GM12878 (cell line): ENCODE measurements around the gene TXN2.

Experiments used
- BMI1 ChIP-seq: fragments of 450-650 bp; IDR thresholded peaks from 2 replicates; pipeline ENCODE4 v1.6.1; 2016; ENCODE audit warnings: mild to moderate bottlenecking, moderate library complexity, borderline replicate concordance
- CTCF ChIP-seq, 3 experiments: IDR thresholded peaks in 2 of 3; conservative IDR thresholded peaks in 1 of 3; 2 replicates each; pipeline ENCODE4 v1.5.1; 2011; ENCODE audit warnings: low read depth in 3 of 3, low read length in 3 of 3, mild to moderate bottlenecking in 3 of 3, control low read depth in 2 of 3, moderate library complexity in 2 of 3, inconsistent platforms in 1 of 3, mixed read lengths in 1 of 3; ENCODE audit not compliant: control insufficient read depth in 2 of 3, insufficient read depth in 1 of 3; ENCODE audit errors: extremely low read depth in 1 of 3
- E2F4 ChIP-seq: IDR thresholded peaks from 2 replicates; pipeline ENCODE4 v1.6.1; 2012; ENCODE audit warnings: low read depth, low read length, improper control_type of control experiment
- EP300 ChIP-seq, 2 experiments: fragments of 150-350 bp in 1 of 2; IDR thresholded peaks; 2 replicates each; pipeline ENCODE4 v1.6.1; 2011 to 2012; ENCODE audit warnings: low read depth in 2 of 2, low read length in 2 of 2, borderline replicate concordance in 1 of 2, improper control_type of control experiment in 1 of 2, inconsistent platforms in 1 of 2; ENCODE audit not compliant: control insufficient read depth in 1 of 2
- EZH2 ChIP-seq: IDR thresholded peaks from 2 replicates; pipeline ENCODE4 v1.6.1; 2012; ENCODE audit warnings: low read depth, mild to moderate bottlenecking, control low read depth, inconsistent platforms, low read length, borderline replicate concordance; ENCODE audit not compliant: control insufficient read depth
- KDM1A ChIP-seq: fragments of 200-600 bp; sonication (generic); IDR thresholded peaks from 2 replicates; pipeline ENCODE4 v1.6.1; 2016; ENCODE audit warnings: borderline replicate concordance
- NFYB ChIP-seq: IDR thresholded peaks from 2 replicates; pipeline ENCODE4 v1.6.1; 2011; ENCODE audit warnings: low read depth, mild to moderate bottlenecking, low read length, improper control_type of control experiment, moderate library complexity; ENCODE audit not compliant: insufficient read depth
- POLR2A ChIP-seq: IDR thresholded peaks from 2 replicates; pipeline ENCODE4 v1.6.1; 2011; ENCODE audit warnings: low read depth, mild to moderate bottlenecking, low read length
- POLR2AphosphoS2 ChIP-seq: IDR thresholded peaks from 2 replicates; pipeline ENCODE4 v1.6.1; 2011; ENCODE audit warnings: low read depth, mild to moderate bottlenecking, low read length, improper control_type of control experiment, moderate library complexity
- RBBP5 ChIP-seq: fragments of 200-600 bp; sonication (generic); conservative IDR thresholded peaks from 2 replicates; pipeline ENCODE4 v1.6.1; 2016
- SP1 ChIP-seq: IDR thresholded peaks from one replicate; pipeline ENCODE4 v1.6.1; 2011; ENCODE audit warnings: low read depth, low read length
- TAF1 ChIP-seq: IDR thresholded peaks from 2 replicates; pipeline ENCODE4 v1.6.1; 2011; ENCODE audit warnings: mild to moderate bottlenecking, low read depth, low read length, borderline replicate concordance
- TF ChIP-seq, protein P1 (sequence below): fragments of 450-650 bp; IDR thresholded peaks from 2 replicates; pipeline ENCODE4 v1.6.1; 2018; ENCODE audit warnings: borderline replicate concordance, mild to moderate bottlenecking; ENCODE audit not compliant: partially characterized antibody
- TF ChIP-seq, protein P2 (sequence below): IDR thresholded peaks from 2 replicates; pipeline ENCODE4 v1.6.1; 2012; ENCODE audit warnings: low read depth, low read length, improper control_type of control experiment

DNA sequence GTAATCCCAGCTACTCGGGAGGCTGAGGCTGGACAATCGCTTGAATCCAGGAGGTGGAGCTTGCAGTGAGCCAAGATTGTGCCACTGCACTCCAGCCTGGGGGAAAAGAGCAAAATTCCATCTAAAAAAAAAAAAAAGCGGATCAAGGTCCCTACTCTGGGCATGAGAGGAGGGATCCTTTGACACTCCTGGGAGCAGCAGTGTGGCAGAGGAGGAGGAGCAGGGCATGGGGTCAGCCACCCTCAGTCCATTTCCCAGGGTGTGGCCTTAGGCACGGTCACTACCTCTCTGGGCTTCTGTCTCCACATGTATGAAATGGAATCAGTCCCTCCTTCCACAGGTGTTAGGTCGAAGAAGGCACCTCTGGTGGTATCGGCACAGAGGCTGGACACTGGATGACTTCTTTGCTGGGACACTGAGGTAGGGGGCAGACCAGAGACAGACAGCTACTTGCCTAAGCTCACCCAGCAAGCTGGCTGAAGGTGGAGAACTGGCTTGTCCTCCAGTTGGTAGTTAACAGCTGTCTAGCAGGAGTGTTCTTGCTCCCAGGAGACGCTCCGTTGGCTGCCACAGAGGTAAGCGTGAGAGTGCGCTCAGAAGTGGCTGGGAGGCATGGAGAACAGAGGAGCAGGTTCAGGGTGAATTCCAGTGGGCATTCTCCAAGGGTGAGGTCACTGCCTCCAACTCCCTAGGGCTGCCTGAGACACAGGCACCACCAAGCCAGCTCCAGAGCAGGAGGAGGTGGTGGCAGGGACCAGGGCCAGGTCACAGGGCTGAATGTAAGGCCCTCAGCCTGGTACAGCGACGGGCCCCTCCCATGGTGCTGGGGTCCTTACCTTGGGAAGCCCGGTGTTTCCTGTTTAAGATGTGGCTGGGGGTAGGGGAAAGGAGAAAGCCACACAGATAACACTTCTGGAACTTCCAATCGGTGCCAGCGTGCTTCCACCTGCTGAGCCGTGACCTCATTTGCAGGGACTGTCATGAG is 19.5 kb downstream of the TXN2 start:
- TF ChIP-seq CTCF (IDR thresholded peaks at IDR 0.05 in 2 of 3, conservative IDR thresholded peaks at IDR 0.05 in 1 of 3; ENCODE audit: control insufficient read depth in 2 of 3, extremely low read depth in 1 of 3, insufficient read depth in 1 of 3, low read depth in 3 of 3, low read length in 3 of 3) (no peak), NFYB (no peak), BMI1 (no peak), TAF1 (no peak), POLR2AphosphoS2 (no peak), E2F4 (no peak), SP1 (no peak), RBBP5 (no peak), POLR2A (no peak), KDM1A (no peak), EZH2 (no peak), EP300 (IDR thresholded peaks at IDR 0.05; ENCODE audit: borderline replicate concordance in 1 of 2, control insufficient read depth in 1 of 2, low read depth in 2 of 2, low read length in 2 of 2) (no peak)
- TF ChIP-seq, protein P1, sequence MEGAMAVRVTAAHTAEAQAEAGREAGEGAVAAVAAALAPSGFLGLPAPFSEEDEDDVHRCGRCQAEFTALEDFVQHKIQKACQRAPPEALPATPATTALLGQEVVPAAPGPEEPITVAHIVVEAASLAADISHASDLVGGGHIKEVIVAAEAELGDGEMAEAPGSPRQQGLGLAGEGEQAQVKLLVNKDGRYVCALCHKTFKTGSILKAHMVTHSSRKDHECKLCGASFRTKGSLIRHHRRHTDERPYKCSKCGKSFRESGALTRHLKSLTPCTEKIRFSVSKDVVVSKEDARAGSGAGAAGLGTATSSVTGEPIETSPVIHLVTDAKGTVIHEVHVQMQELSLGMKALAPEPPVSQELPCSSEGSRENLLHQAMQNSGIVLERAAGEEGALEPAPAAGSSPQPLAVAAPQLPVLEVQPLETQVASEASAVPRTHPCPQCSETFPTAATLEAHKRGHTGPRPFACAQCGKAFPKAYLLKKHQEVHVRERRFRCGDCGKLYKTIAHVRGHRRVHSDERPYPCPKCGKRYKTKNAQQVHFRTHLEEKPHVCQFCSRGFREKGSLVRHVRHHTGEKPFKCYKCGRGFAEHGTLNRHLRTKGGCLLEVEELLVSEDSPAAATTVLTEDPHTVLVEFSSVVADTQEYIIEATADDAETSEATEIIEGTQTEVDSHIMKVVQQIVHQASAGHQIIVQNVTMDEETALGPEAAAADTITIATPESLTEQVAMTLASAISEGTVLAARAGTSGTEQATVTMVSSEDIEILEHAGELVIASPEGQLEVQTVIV = no peak
- TF ChIP-seq, protein P2, sequence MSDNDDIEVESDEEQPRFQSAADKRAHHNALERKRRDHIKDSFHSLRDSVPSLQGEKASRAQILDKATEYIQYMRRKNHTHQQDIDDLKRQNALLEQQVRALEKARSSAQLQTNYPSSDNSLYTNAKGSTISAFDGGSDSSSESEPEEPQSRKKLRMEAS = no peak
